Mesendoderm (in vitro differentiated cells): Measurements from ENCODE around the gene ZNF841.
"Not testable (repeated sequence)": the region's sequence is repeated elsewhere in the genome, so short reads cannot be mapped to it uniquely, and the experiment has no call there.

ENCODE experiments used
- DNase-seq: peaks from one replicate; pipeline ENCODE4 v3.0.0; 2013
- H2AK5ac ChIP-seq: 2 replicates; pipeline ENCODE4 v1.6.1; 2013; ENCODE audit warnings: low read length, inconsistent platforms
- H2BK120ac ChIP-seq: 2 replicates; pipeline ENCODE4 v1.6.1; 2013; ENCODE audit warnings: low read depth, mild to moderate bottlenecking, low read length, moderate library complexity, mixed read lengths
- H2BK15ac ChIP-seq: replicated peaks from 2 replicates; pipeline ENCODE4 v1.6.1; 2013; ENCODE audit warnings: low read depth, mild to moderate bottlenecking, moderate library complexity
- H2BK5ac ChIP-seq: 2 replicates; pipeline ENCODE4 v1.6.1; 2013; ENCODE audit warnings: low read length, inconsistent platforms
- H3K18ac ChIP-seq: 2 replicates; pipeline ENCODE4 v1.6.1; 2013; ENCODE audit warnings: mild to moderate bottlenecking, low read length, mixed read lengths
- H3K23ac ChIP-seq: one replicate; pipeline ENCODE4 v1.6.1; 2013; ENCODE audit warnings: low read length
- H3K27ac ChIP-seq: 2 replicates; pipeline ENCODE4 v1.5.1; 2013; ENCODE audit warnings: low read depth, mild to moderate bottlenecking, inconsistent platforms, low read length, moderate library complexity
- H3K27me3 ChIP-seq: 2 replicates; pipeline ENCODE4 v1.6.1; 2013; ENCODE audit warnings: low read length, control low read depth, mild to moderate bottlenecking, inconsistent platforms; ENCODE audit not compliant: insufficient read depth, poor library complexity
- H3K36me3 ChIP-seq: 2 replicates; pipeline ENCODE4 v1.6.1; 2013; ENCODE audit warnings: low read length, inconsistent platforms; ENCODE audit not compliant: control insufficient read depth, insufficient read depth
- H3K4ac ChIP-seq: one replicate; pipeline ENCODE4 v1.6.1; 2013; ENCODE audit warnings: low read depth, mild to moderate bottlenecking, low read length, moderate library complexity
- H3K4me1 ChIP-seq: 2 replicates; pipeline ENCODE4 v1.6.1; 2013; ENCODE audit warnings: low read depth, low read length, inconsistent platforms; ENCODE audit not compliant: control insufficient read depth
- H3K4me2 ChIP-seq: 2 replicates; pipeline ENCODE4 v1.6.1; 2013; ENCODE audit warnings: low read length
- H3K4me3 ChIP-seq: 2 replicates; pipeline ENCODE4 v1.5.1; 2013; ENCODE audit warnings: mild to moderate bottlenecking, low read length
- H3K56ac ChIP-seq: one replicate; pipeline ENCODE4 v1.6.1; 2013; ENCODE audit warnings: low read length
- H3K79me1 ChIP-seq: 2 replicates; pipeline ENCODE4 v1.6.1; 2013; ENCODE audit warnings: low read length, inconsistent platforms
- H3K79me2 ChIP-seq: 2 replicates; pipeline ENCODE4 v1.6.1; 2013; ENCODE audit warnings: mild to moderate bottlenecking, low read length; ENCODE audit not compliant: control insufficient read depth, insufficient read depth
- H3K9ac ChIP-seq: 2 replicates; pipeline ENCODE4 v1.6.1; 2013; ENCODE audit warnings: low read length, inconsistent platforms
- H4K5ac ChIP-seq: one replicate; pipeline ENCODE4 v1.6.1; 2013; ENCODE audit warnings: low read length
- H4K8ac ChIP-seq: one replicate; pipeline ENCODE4 v1.6.1; 2013; ENCODE audit warnings: low read depth, mild to moderate bottlenecking, control low read depth, low read length, moderate library complexity
- WGBS: extraction: QIAGEN DNeasy Blood & Tissue Kit; methylation state at CpG from one replicate; pipeline ENCODE4 v1.1.7; 2013; ENCODE audit warnings: low lambda C conversion rate, missing lambda C conversion rate; ENCODE audit not compliant: insufficient coverage; ENCODE audit errors: extremely low coverage; 5-methylcytosine and 5-hydroxymethylcytosine counted together

The ZNF841 gene

DNA sequence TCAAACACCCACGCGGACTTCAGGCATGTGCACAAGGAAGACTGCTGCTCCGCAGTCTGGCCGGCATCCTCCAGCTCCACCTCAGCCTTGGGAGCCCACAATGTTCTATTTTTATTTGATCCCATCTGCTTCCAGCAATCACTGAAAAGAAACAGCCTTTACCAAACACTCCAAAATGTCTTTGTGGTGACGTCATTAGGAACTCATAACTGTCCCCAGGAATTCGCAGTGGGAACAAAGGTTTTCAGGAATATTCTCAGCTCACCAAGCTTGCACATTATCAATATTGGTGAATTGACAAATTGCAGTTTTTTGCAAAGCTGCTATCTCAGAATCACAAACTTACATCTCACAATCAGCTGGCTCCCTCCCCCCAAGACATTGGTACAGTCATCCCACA lies 15.2 kb upstream of the ZNF841 start:
- Histone ChIP-seq H2BK120ac (no peak overlapping the region), H3K18ac (no peak overlapping the region), H2AK5ac (no peak overlapping the region), H3K9ac (no peak overlapping the region), H3K4me3 (no peak overlapping the region), H2BK5ac (no peak overlapping the region), H3K36me3 (peaks cover 5% of the 10 kb centered on the region), H4K8ac (no peak overlapping the region), H3K4me2 (no peak overlapping the region), H3K79me1 (no peaks in the 10 kb centered on the region), H3K27ac (no peak overlapping the region), H3K79me2 (no peaks in the 10 kb centered on the region), H3K23ac (no peak overlapping the region), H3K4me1 (no peaks in the 10 kb centered on the region), H3K4ac (no peak overlapping the region), H4K5ac (no peak overlapping the region), H3K27me3 (no peaks in the 10 kb centered on the region), H3K56ac (no peak overlapping the region), H2BK15ac (no peak overlapping the region)
- DNase-seq, result no peak
- WGBS, result no CpG with 5 or more reads among the region's 6 CpGs

DNA sequence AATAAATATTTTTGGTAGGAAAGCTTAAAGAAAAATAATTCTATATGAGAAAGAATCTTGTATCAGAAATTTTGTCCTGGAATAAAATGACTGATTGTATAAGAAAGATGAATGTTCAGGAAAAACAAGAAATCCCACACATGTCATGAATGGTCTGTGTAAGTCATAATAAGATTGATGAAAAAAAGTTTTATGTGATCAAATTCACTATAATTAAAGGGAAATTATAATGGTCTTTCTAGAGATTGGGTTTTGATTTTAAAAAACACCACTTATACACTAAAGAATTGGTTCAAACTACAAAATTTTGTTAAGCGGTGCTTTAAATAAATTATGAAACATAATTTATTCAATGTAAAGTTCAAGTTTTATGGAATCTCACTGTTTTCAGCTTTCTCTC lies 7.2 kb upstream of the ZNF841 start:
- no peak for DNase-seq
- Histone ChIP-seq H3K18ac (no peak overlapping the region), H3K79me1 (no peaks in the 10 kb centered on the region), H3K9ac (no peak overlapping the region), H2BK120ac (no peak overlapping the region), H3K27ac (no peak overlapping the region), H4K8ac (no peak overlapping the region), H4K5ac (no peak overlapping the region), H3K36me3 (no peaks in the 10 kb centered on the region), H3K79me2 (no peaks in the 10 kb centered on the region), H3K4ac (no peak overlapping the region), H3K56ac (no peak overlapping the region), H3K4me1 (no peaks in the 10 kb centered on the region), H3K4me2 (no peak overlapping the region), H2BK15ac (no peak overlapping the region), H3K23ac (no peak overlapping the region), H2BK5ac (no peak overlapping the region), H2AK5ac (no peak overlapping the region), H3K27me3 (no peaks in the 10 kb centered on the region), H3K4me3 (no peak overlapping the region)
- no CpG with 5 or more reads among the region's 1 CpG for WGBS

- H2BK120ac ChIP-seq, result no peak overlapping the region
- WGBS, result no CpG with 5 or more reads among the region's 2 CpGs
- no peak overlapping the region for H3K27ac ChIP-seq
- no peak overlapping the region for H3K23ac ChIP-seq
- H3K79me2 ChIP-seq, result no peaks in the 10 kb centered on the region
- no peak overlapping the region for H2BK5ac ChIP-seq
- H3K56ac ChIP-seq, result no peak overlapping the region
- no peaks in the 10 kb centered on the region for H3K79me1 ChIP-seq
- H3K4me2 ChIP-seq, result no peak overlapping the region
- H3K4me3 ChIP-seq, result no peak overlapping the region
- no peak overlapping the region for H3K4ac ChIP-seq
- H3K4me1 ChIP-seq, result no peaks in the 10 kb centered on the region
- DNase-seq, result no peak
- no peak overlapping the region for H2BK15ac ChIP-seq
- H4K5ac ChIP-seq, result no peak overlapping the region
- H3K18ac ChIP-seq, result no peak overlapping the region
- H3K9ac ChIP-seq, result no peak overlapping the region
- no peaks in the 10 kb centered on the region for H3K36me3 ChIP-seq
- no peaks in the 10 kb centered on the region for H3K27me3 ChIP-seq
- H2AK5ac ChIP-seq, result no peak overlapping the region
- H4K8ac ChIP-seq, result no peak overlapping the region
These were observed 6.4 kb upstream of the ZNF841 start for GRCh38 chr19:52101866-52102562.

DNA sequence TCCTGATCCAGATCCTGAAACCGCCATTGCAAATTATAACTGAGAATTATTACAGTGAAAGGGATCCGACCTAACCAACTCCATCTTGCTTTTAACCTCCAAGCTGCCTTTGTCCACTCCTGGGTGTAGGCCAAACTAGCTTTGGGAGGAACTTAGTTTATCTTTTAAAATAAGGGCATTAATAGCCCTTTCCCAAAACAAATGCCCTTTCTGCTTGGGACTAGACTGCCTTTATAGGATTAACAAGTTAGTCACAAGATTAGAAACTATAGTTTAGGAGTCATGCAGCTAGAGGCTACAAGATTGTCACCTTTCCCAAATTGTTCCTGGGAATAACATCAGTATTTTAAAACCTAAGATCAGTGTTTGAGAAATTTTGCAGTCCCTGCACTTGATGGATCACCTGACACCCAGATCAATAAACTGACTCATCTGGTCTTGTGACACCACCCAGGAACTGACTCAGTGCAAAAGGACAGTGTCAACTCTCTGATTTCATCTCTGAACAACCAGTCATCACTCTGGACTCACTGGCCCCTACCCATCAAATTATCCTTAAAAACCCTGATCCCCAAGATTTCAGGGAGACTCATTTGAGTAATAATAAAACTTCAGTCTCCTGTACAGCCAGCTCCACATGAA lies 4.1 kb upstream of the ZNF841 start:
- Histone ChIP-seq H3K4me3 (no peak overlapping the region), H4K5ac (no peak overlapping the region)

GRCh38 chr19:52096416-52096815 lies 851 bp upstream of the ZNF841 start:
- not testable (repeated sequence) for H3K79me2 ChIP-seq, H3K36me3 ChIP-seq, H4K5ac ChIP-seq, H3K4me2 ChIP-seq, H3K4me3 ChIP-seq, H3K4ac ChIP-seq, H3K4me1 ChIP-seq, H3K23ac ChIP-seq, H2BK15ac ChIP-seq, H2AK5ac ChIP-seq, H3K18ac ChIP-seq, H3K9ac ChIP-seq, H2BK120ac ChIP-seq, DNase-seq, H2BK5ac ChIP-seq, H4K8ac ChIP-seq, H3K56ac ChIP-seq, H3K27me3 ChIP-seq, H3K27ac ChIP-seq, H3K79me1 ChIP-seq
- no CpG with 5 or more reads among the region's 3 CpGs for WGBS

More for the DNA sequence above, 4.1 kb upstream of the ZNF841 start:
- no peak overlapping the region for H2BK5ac ChIP-seq
- no CpG with 5 or more reads among the region's 2 CpGs for WGBS
- no peak overlapping the region for H3K27ac ChIP-seq
- H3K79me2 ChIP-seq, result no peaks in the 10 kb centered on the region
- H3K4ac ChIP-seq, result no peak overlapping the region
- H2AK5ac ChIP-seq, result no peak overlapping the region
- H2BK120ac ChIP-seq, result no peak overlapping the region
- no peak overlapping the region for H3K9ac ChIP-seq
- H3K36me3 ChIP-seq, result no peaks in the 10 kb centered on the region
- H3K27me3 ChIP-seq, result no peaks in the 10 kb centered on the region
- H4K8ac ChIP-seq, result no peak overlapping the region
- no peaks in the 10 kb centered on the region for H3K4me1 ChIP-seq
- DNase-seq, result no peak
- no peak overlapping the region for H3K18ac ChIP-seq
- no peak overlapping the region for H2BK15ac ChIP-seq
- no peak overlapping the region for H3K56ac ChIP-seq
- no peak overlapping the region for H3K23ac ChIP-seq
- H3K79me1 ChIP-seq, result no peaks in the 10 kb centered on the region
- no peak overlapping the region for H3K4me2 ChIP-seq
